HepG2 (cell line): Measurements from ENCODE around the gene MUSK. TPM values are rescaled to one million over a fixed set of nuclear protein-coding genes. Genes with fewer than 3 reads are reported as not detected.

ENCODE experiments used
- ATAC-seq: fragments of 200-7000 bp; cut with Tn5 transposase; 3 replicates; pipeline ENCODE4 v1.9.1; 2020; ENCODE audit warnings: mild to moderate bottlenecking, moderate library complexity
- BruUV-seq: library from RNA; stranded (reverse); fragments of 400-500 nt; replicated peaks from 2 replicates; lab custom pipeline; 2021; lab: Mats Ljungman, UMichigan
- CTCF ChIA-PET: fragments of 300-600 bp; formaldehyde crosslinking; extraction: SDS; loops from one replicate; lab custom pipeline; 2021; ENCODE audit warnings: low total read pairs, inconsistent platforms, low intra/inter-chr PET ratio; lab: Yijun Ruan, JAX
- POLR2A ChIA-PET: fragments of 350-600 bp; sonication (Branson Sonifier 250); formaldehyde crosslinking; loops from one replicate; lab custom pipeline; 2020; ENCODE audit warnings: antibody characterized with exemption, inconsistent platforms; lab: Yijun Ruan, JAX
- DNase-seq: peaks from one replicate; pipeline ENCODE4 v3.0.0-alpha.2; 2015; ENCODE audit warnings: low spot score
- FAIRE-seq: peaks from 3 replicates; lab custom pipeline; 2011; peaks lifted over from hg19 to GRCh38; lab: Jason Lieb, UNC
- H2AFZ ChIP-seq: one replicate; pipeline ENCODE4 v1.6.1; 2011; ENCODE audit warnings: low read length, inconsistent platforms
- H3K27ac ChIP-seq: fragments of 300-600 bp; 3 replicates; pipeline ENCODE4 v1.8.0; 2011; ENCODE audit warnings: mixed run types, mild to moderate bottlenecking, mixed read lengths, low read length, inconsistent platforms; ENCODE audit not compliant: insufficient read depth; ENCODE audit errors: extremely low read length
- H3K27me3 ChIP-seq, 2 experiments: fragments of 200-600 bp in 1 of 2; 2 replicates in 1 of 2; 3 replicates in 1 of 2; pipeline versions ENCODE4 v1.6.0 to v1.8.0; 2011; ENCODE audit warnings: low read length in 2 of 2, mild to moderate bottlenecking in 2 of 2, moderate library complexity in 2 of 2, inconsistent platforms in 1 of 2; ENCODE audit not compliant: insufficient read depth in 2 of 2, control insufficient read depth in 1 of 2
- H3K36me3 ChIP-seq, 2 experiments: fragments of 200-600 bp in 1 of 2; replicated peaks in 1 of 2; 2 replicates in 1 of 2; 3 replicates in 1 of 2; pipeline versions ENCODE4 v1.5.1 to v1.8.0; 2011; ENCODE audit warnings: low read length in 2 of 2, inconsistent platforms in 1 of 2; ENCODE audit not compliant: insufficient read depth in 2 of 2, control insufficient read depth in 1 of 2
- H3K4me1 ChIP-seq: 2 replicates; pipeline ENCODE4 v1.5.1; 2012; ENCODE audit warnings: low read length, inconsistent platforms; ENCODE audit not compliant: insufficient read depth
- H3K4me2 ChIP-seq: 2 replicates; pipeline ENCODE4 v1.6.0; 2011; ENCODE audit warnings: low read depth, low read length, inconsistent platforms
- H3K4me3 ChIP-seq, 3 experiments: fragments of 200-600 bp in 1 of 3; sonication (generic), shearing (Covaris generic) in 1 of 3; replicated peaks in 1 of 3; 2 replicates each; pipeline ENCODE4 v1.5.1; 2011 to 2016; ENCODE audit warnings: low read length in 3 of 3, inconsistent platforms in 2 of 3, low read depth in 2 of 3, mild to moderate bottlenecking in 2 of 3, control low read depth in 1 of 3, mixed read lengths in 1 of 3; ENCODE audit not compliant: insufficient read depth in 1 of 3
- H3K79me2 ChIP-seq: one replicate; pipeline ENCODE4 v1.6.1; 2011; ENCODE audit warnings: low read length, inconsistent platforms; ENCODE audit not compliant: insufficient read depth
- H3K9ac ChIP-seq: 2 replicates; pipeline ENCODE4 v1.6.0; 2011; ENCODE audit warnings: mild to moderate bottlenecking, low read depth, low read length, inconsistent platforms; ENCODE audit not compliant: insufficient read depth
- H3K9me3 ChIP-seq: 2 replicates; pipeline ENCODE4 v1.5.1; 2012; ENCODE audit warnings: mild to moderate bottlenecking, low read length
- H4K20me1 ChIP-seq: 2 replicates; pipeline ENCODE4 v1.6.0; 2011; ENCODE audit warnings: inconsistent platforms, mild to moderate bottlenecking, low read length, moderate library complexity; ENCODE audit not compliant: insufficient read depth
- ETV6 ChIP-seq: sonication (generic); formaldehyde crosslinking; conservative IDR thresholded peaks from 2 replicates; pipeline ENCODE4 v1.4.0; 2020; ENCODE audit warnings: missing genetic modification reagents
- MAFF ChIP-seq: IDR thresholded peaks from 2 replicates; pipeline ENCODE4 v1.6.1; 2011; ENCODE audit warnings: low read depth, low read length, improper control_type of control experiment
- MAFK ChIP-seq, 2 experiments: IDR thresholded peaks in 1 of 2; conservative IDR thresholded peaks in 1 of 2; 2 replicates each; pipeline ENCODE4 v1.6.1; 2011; ENCODE audit warnings: improper control_type of control experiment in 2 of 2, low read length in 2 of 2
- MTERF4 ChIP-seq: sonication (generic); formaldehyde crosslinking; IDR thresholded peaks from 2 replicates; pipeline ENCODE4 v1.8.0; 2023; ENCODE audit warnings: mild to moderate bottlenecking, missing genetic modification reagents
- NR2F6 ChIP-seq, 2 experiments: IDR thresholded peaks; 2 replicates each; pipeline ENCODE4 v1.6.1; 2016; ENCODE audit warnings: antibody characterized with exemption in 1 of 2, mild to moderate bottlenecking in 1 of 2
- WIZ ChIP-seq: sonication (generic); formaldehyde crosslinking; IDR thresholded peaks from 2 replicates; pipeline ENCODE4 v1.5.1; 2020; ENCODE audit warnings: mild to moderate bottlenecking, missing genetic modification reagents
- ZHX1 ChIP-seq: sonication (generic); formaldehyde crosslinking; IDR thresholded peaks from 2 replicates; pipeline ENCODE4 v1.8.1; 2022; ENCODE audit warnings: low read depth, mild to moderate bottlenecking, missing genetic modification reagents
- ZMYM2 ChIP-seq: sonication (generic); formaldehyde crosslinking; IDR thresholded peaks from 2 replicates; pipeline ENCODE4 v1.8.0; 2022; ENCODE audit warnings: mild to moderate bottlenecking, missing genetic modification reagents
- ZNF549 ChIP-seq: sonication (generic); formaldehyde crosslinking; IDR thresholded peaks from 2 replicates; pipeline ENCODE4 v1.5.0; 2020; ENCODE audit warnings: missing genetic modification reagents
- WGBS: methylation state at CpG from one replicate; pipeline ENCODE4 v1.1.6; 2017; ENCODE audit warnings: low lambda C conversion rate; 5-methylcytosine and 5-hydroxymethylcytosine counted together
- in situ Hi-C: cut with HindIII; loops from 2 replicates; pipeline ENCODE4 v1.10.0; 2017; ENCODE audit warnings: low pct_unique_long_range_greater_than_20kb; ENCODE audit not compliant: extremely low pct_ligation_motif_present
- intact Hi-C: fragments of 100-400 bp; cut with micrococcal nuclease; formaldehyde crosslinking; loops from one replicate; pipeline ENCODE4 v1.10.0; 2022; ENCODE audit not compliant: unreplicated experiment
- polyA plus RNA-seq, 8 experiments: library from polyadenylated mRNA; depleted of rRNA in 3 of 8; stranded (reverse) in 7 of 8; unstranded in 1 of 8; fragments of >200 nt; fragmentation: Illumina TruSeq in 4 of 8; extraction: Trizol in 4 of 8; gene quantifications; 2 replicates each; pipeline versions ENCODE4 v1.2.1 to v1.2.3, GENCODE V29; 2011 to 2016; ENCODE audit warnings: low read depth in 4 of 8, missing spikeins in 1 of 8, mixed read lengths in 1 of 8; ENCODE audit not compliant: insufficient read depth in 1 of 8
- total RNA-seq, 5 experiments: library from RNA; depleted of rRNA; stranded (reverse); fragments of >200 nt; fragmentation: Illumina TruSeq; extraction: Trizol; gene quantifications; 2 replicates each; pipeline ENCODE4 v1.2.3, GENCODE V29; 2016; ENCODE audit warnings: low read depth in 1 of 5
- TF ChIP-seq, protein P1 (sequence below): sonication (generic); formaldehyde crosslinking; IDR thresholded peaks from 2 replicates; pipeline ENCODE4 v1.4.0; 2020; ENCODE audit warnings: low read depth, mild to moderate bottlenecking, missing genetic modification reagents
- TF ChIP-seq, protein P2 (sequence below): sonication (generic); formaldehyde crosslinking; IDR thresholded peaks from 2 replicates; pipeline ENCODE4 v1.5.1; 2020; ENCODE audit warnings: missing genetic modification reagents, mild to moderate bottlenecking, borderline replicate concordance

MUSK gene
- total and polyA plus RNA-seq, 2 of the 13 experiments (the other 11 are each of a cell fraction or from before 2014, with no cell fraction given): not detected

GRCh38 chr9:110775724-110776123 lies 107.1 kb downstream of the MUSK start:
- H3K36me3 ChIP-seq: no peaks in the 10 kb centered on the region
- no peak overlapping the region for H3K4me2 ChIP-seq
- POLR2A ChIA-PET: no interaction called here
- no peak overlapping the region for H2AFZ ChIP-seq
- no TSS peak for BruUV-seq
- no peak for DNase-seq
- CTCF ChIA-PET: no interaction called here
- no peaks in the 10 kb centered on the region for H4K20me1 ChIP-seq
- 22% methylated on average over 5 of the region's 5 CpGs for WGBS
- H3K4me1 ChIP-seq: no peaks in the 10 kb centered on the region
- in situ Hi-C loops: no loop called here
- H3K4me3 ChIP-seq: no peak overlapping the region
- H3K27me3 ChIP-seq: no peaks in the 10 kb centered on the region; a peak in 1 of 5 replicates
- no peaks in the 10 kb centered on the region for H3K9me3 ChIP-seq
- H3K9ac ChIP-seq: no peak overlapping the region
- TF ChIP-seq, protein P1, sequence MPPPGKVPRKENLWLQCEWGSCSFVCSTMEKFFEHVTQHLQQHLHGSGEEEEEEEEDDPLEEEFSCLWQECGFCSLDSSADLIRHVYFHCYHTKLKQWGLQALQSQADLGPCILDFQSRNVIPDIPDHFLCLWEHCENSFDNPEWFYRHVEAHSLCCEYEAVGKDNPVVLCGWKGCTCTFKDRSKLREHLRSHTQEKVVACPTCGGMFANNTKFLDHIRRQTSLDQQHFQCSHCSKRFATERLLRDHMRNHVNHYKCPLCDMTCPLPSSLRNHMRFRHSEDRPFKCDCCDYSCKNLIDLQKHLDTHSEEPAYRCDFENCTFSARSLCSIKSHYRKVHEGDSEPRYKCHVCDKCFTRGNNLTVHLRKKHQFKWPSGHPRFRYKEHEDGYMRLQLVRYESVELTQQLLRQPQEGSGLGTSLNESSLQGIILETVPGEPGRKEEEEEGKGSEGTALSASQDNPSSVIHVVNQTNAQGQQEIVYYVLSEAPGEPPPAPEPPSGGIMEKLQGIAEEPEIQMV (CRISPR knock-in tag): no peak
- no peak for TF ChIP-seq MTERF4 (CRISPR knock-in tag)
- no peak for TF ChIP-seq ETV6
- TF ChIP-seq, all 625 proteins: peak for 0
- no peak for ATAC-seq
- no peak overlapping the region for H3K27ac ChIP-seq
- intact Hi-C loops: no loop called here
- FAIRE-seq: no peak
- H3K79me2 ChIP-seq: no peaks in the 10 kb centered on the region

- H3K4me1 ChIP-seq: no peaks in the 10 kb centered on the region
- WGBS: 4% methylated on average over 1 of the region's 1 CpG
- intact Hi-C loops: no loop called here
- no peak for DNase-seq
- CTCF ChIA-PET: no interaction called here
- BruUV-seq: no TSS peak
- no peaks in the 10 kb centered on the region for H3K36me3 ChIP-seq
- H3K27ac ChIP-seq: no peak overlapping the region
- no peak overlapping the region for H3K4me2 ChIP-seq
- H3K79me2 ChIP-seq: no peaks in the 10 kb centered on the region
- H3K4me3 ChIP-seq: no peak overlapping the region
- TF ChIP-seq WIZ (CRISPR knock-in tag): no peak
- peak; percentile 25 to 50; a peak in 2 of 4 replicates for TF ChIP-seq MAFK (conservative IDR thresholded peaks at IDR 0.05 in 1 of 2, IDR thresholded peaks at IDR 0.05 in 1 of 2; ENCODE audit: low read length in 2 of 2)
- TF ChIP-seq, protein P2, sequence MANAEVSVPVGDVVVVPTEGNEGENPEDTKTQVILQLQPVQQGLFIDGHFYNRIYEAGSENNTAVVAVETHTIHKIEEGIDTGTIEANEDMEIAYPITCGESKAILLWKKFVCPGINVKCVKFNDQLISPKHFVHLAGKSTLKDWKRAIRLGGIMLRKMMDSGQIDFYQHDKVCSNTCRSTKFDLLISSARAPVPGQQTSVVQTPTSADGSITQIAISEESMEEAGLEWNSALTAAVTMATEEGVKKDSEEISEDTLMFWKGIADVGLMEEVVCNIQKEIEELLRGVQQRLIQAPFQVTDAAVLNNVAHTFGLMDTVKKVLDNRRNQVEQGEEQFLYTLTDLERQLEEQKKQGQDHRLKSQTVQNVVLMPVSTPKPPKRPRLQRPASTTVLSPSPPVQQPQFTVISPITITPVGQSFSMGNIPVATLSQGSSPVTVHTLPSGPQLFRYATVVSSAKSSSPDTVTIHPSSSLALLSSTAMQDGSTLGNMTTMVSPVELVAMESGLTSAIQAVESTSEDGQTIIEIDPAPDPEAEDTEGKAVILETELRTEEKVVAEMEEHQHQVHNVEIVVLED: no peak
- no peak for TF ChIP-seq ZMYM2 (CRISPR knock-in tag)
- TF ChIP-seq ZHX1 (CRISPR knock-in tag): no peak
- TF ChIP-seq MAFF: peak; percentile 22; the same call in 1 of the 2 replicates
- TF ChIP-seq NR2F6 (IDR thresholded peaks at IDR 0.05): no peak
- no peak for TF ChIP-seq NR2F6 (CRISPR knock-in tag; IDR thresholded peaks at IDR 0.05)
- no peak for TF ChIP-seq ZNF549 (CRISPR knock-in tag)
- TF ChIP-seq, all 625 proteins: peak for 2
- Histone ChIP-seq H2AFZ (no peak overlapping the region), H3K9me3 (no peaks in the 10 kb centered on the region), H4K20me1 (no peaks in the 10 kb centered on the region), H3K9ac (no peak overlapping the region), H3K27me3 (no peaks in the 10 kb centered on the region; a peak in 1 of 5 replicates)
- in situ Hi-C loops: no loop called here
- ATAC-seq (no peak), FAIRE-seq (no peak)
- POLR2A ChIA-PET: no interaction called here
Measured at GRCh38 chr9:110776221-110776620, 107.6 kb downstream of the MUSK start.
